SH-SY5Y (cell line): ENCODE data around the gene TFEB.

ENCODE experiments used
- GATA2 ChIP-seq: IDR thresholded peaks from 2 replicates; pipeline ENCODE4 v1.6.1; 2011; ENCODE audit warnings: mild to moderate bottlenecking, low read depth, low read length
- GATA3 ChIP-seq: IDR thresholded peaks from 2 replicates; pipeline ENCODE4 v1.6.1; 2011; ENCODE audit warnings: low read depth, mild to moderate bottlenecking, low read length, moderate library complexity

TFEB gene

DNA sequence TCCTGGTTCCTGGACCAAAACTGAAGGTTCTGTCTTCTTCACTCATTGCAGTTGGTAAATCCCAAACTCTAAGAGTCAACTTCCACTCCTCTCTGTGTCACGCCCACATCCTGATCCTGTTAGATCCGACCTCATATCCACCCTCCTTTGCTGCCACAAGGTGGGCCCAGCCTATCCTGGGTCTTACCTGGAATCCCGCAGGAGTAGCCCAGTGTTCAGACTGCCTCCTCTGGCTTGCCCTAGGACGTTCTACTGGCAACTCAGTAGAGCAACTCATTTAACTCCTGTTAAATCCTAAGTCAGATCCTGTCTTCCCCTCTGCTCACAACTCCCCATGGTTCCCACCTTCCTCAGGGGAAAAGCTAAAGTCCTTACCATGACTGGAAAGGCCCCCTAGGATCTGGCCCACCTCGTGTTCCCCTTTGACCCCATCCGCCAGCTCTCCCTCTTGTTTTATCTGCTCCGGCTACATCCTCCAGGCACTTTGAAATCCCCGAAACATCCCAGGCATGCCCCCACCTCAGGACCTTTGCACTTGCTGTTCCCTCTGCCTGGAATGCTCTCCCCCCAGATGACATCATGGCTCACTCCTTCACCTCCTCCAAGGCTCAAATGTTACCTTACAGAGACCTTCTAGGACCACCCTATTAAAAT lies 43.9 kb downstream of the TFEB start:
- TF ChIP-seq GATA3 = no peak

DNA sequence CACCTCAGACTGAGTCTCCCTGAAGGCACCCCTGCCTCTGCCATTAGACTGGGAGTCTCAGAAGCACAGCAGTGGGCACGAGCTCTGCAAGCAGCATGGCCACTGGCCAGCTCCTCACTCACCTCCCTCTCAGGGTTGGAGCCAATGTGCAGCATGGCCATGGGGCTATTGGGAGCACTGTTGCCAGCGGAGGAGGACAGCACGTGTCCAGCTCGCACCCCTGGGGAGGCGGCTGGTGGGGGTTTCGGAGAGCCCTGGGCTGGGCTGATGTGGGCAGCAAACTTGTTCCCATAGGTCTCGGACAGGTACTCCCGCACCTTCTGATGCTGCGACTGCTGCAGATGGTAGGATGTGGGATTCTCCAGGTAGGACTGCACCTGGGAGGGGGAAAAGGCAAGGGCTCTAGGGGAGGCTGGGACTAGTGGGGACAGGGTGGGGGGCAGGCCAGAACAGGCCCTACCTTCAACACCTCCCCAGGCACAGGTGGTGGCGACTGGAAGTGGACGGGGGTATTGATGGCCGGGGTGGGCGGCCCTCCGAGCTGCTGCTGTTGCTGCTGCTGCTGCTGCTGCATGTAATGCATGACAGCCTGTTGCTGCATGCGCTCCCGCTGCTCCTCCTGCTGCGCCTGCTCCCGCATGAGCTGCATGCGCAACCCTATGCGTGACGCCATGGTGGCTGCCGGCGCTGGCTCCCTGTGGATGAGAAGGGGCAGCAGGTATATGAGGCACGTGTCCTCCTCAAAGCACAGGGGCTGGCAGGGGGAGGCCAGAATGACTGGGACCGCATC lies 44.7 kb downstream of the TFEB start:
- TF ChIP-seq GATA3 (no peak), GATA2 (no peak)

DNA sequence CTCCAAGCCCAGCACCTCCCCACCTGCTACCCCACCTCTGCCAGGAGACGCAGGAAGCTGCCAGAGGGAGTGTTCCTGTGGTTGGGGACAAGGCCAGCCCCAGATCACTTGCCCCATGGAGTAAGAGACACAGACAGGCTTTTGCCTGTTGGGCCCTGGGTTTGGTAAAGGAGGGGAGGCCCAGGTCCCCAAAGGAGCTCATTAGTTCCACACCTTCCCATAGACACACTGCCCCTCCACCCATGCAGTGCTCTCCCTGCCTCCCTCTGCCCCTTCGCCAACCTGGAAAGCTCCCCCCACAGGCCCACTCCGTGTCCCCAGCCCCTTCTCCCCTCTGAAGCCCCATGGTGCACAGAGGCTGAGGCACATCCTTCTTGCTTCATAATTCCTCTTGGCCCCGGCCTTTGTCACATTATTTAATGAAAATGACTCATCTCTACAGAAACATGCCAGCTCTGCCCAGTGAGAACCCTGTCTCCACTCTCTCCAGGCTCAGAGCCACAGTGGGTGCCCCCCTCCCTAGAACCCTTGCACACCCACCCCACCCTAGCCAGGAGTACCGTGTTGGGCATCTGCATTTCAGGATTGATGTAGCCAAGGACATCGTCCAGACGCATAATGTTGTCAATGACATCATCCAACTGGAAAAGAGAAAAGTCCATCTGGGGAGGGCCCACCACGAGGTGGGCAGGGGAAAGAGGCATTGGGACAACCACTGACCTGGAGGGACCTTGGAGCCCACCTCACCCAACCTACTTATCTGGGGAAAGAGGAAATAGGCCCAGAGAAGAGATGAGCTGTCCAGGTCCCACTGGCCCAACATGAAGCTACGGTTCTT lies 46.0 kb downstream of the TFEB start:
- TF ChIP-seq GATA3 (no peak), GATA2 (no peak)

DNA sequence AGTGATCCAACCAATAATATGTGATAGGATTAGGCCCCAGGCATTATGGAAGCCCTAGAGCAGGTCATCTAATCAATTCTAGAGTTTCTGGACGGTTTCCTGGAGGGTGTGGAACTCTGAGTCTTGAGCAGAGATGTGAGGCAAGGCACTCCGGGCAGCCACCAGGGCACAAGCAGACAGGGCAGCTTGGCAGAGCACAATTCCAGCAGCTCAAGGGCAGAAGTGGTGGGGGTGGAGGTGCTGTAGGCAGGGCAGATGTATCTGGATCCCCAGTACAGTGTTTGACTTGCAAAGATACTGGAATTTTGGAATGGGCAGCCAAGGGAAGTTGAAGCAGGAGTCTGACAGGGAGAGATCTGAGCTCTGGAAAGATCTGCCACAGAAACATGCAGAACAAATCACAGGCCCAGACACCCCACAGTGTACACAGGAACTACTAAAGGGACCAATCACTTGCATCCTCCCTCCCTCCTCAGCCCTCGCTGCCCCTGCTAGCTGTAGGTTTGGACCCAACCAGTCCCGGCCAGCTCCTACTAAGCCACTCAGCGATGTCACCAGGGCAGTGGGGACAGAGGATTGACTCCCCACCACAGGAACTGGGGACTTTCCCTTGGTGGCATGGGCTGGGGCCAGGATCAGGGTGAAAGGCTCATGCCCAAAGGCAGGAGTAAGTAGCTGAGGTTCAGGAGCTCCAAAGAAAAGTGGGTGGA lies 47.0 kb downstream of the TFEB start:
- TF ChIP-seq GATA2 (no peak), GATA3 (no peak)

DNA sequence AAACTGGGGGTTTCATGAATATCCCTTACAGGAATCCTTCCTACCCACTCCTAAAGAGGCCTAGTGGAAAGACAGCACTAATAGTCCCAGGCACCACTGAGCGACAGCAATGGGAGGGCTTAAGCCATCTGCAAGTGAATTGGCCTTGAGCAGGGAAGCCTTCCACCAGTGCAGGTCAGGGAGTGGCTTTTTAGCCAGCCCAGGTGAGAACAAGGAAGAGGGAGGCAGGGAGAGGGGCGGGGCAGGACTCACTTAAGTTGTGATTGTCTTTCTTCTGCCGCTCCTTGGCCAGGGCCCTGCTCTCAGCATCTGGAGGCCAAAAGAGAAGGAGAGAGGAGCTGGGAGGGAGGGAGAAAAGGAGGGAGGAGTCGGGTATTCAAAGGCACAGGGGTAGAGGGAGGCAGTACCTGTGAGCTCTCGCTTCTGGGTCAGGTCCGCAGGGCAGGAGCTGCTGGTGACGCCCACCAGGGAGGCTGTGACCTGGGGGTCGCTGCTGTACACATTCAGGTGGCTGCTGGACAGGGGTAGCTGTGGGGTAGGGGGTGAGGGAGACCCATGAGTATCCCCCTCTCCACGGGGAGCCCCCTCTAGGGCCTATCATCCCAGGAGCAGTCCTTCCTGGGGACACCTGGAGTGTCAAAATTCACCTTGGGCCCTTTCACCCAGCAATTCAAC lies 47.8 kb downstream of the TFEB start:
- TF ChIP-seq GATA2 (no peak), GATA3 (no peak)

DNA sequence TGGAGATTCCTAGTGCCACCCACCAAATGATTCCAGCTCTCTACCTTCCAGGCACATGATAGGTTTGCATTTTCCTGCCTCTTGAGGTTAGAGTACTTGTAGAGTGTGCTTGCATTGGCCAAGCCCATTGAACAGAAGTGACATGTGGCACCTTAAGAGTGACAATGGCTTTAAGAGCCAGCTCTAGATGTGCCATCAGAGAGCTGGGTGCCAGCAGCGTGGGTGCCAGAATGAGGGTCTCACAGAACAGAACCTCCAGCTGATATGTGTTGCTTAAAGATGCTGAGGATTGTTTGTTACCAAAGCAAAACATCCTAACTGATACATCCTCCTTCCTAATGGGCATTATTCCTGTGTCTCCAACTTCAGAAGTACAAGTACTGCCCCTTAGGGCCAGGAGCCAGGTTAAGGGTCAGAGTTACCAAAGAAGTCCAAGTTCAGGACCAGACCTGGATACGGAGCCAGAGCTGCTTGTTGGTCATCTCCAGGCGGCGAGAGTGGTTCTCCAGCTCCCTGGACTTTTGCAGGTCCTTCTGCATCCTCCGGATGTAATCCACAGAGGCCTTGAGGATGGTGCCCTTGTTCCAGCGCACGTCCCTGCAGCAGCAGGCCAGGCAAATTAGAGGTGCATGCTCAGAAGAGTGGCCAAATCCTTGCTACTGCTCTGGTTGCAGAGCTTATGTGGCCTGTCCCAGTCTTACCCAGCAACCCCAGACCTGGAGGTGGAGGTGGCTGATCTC lies 49.6 kb downstream of the TFEB start:
- TF ChIP-seq GATA2 (no peak), GATA3 (no peak)

DNA sequence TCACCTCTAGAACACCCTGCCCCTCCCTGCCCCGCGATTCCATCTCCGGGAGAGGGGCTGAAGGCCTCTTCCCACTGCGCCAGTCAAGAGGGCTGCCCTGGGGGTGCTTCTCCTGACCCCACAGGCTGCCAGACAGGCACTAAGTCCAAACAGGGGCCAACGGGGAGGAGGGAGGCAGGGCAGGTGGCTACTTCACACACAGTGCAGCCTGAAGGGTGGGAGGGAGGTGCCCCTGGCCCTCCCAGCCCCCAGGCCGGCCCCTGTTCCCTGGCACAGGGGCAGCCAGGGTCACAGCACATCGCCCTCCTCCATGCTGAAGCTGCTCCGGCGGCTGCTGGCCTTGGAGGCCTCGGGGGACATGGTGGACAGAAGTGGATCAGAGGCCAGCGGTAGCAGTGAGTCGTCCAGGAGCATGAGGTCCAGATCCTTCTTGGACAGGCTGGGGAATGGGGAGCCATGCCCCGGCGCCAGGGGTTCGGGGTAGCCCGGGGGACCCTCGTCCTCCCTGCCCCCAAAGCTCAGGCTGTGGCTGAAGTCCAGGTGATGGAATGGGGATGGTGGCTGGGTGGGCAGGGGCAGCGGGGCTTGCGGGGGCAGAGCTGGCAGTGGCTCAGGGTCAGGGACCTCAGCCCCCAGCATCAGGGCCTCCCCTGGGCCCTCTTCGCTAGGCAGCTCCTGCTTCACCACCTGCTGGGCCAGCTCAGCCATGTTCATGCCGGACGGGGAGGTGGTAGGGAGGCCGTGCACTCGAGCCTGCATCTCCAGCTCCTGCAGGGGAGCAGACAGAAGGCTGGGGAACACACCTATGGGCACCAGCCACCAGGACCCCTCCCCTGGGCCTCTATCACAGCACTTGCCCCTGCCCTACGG lies 50.9 kb downstream of the TFEB start:
- TF ChIP-seq GATA2 = no peak
- no peak for TF ChIP-seq GATA3

DNA sequence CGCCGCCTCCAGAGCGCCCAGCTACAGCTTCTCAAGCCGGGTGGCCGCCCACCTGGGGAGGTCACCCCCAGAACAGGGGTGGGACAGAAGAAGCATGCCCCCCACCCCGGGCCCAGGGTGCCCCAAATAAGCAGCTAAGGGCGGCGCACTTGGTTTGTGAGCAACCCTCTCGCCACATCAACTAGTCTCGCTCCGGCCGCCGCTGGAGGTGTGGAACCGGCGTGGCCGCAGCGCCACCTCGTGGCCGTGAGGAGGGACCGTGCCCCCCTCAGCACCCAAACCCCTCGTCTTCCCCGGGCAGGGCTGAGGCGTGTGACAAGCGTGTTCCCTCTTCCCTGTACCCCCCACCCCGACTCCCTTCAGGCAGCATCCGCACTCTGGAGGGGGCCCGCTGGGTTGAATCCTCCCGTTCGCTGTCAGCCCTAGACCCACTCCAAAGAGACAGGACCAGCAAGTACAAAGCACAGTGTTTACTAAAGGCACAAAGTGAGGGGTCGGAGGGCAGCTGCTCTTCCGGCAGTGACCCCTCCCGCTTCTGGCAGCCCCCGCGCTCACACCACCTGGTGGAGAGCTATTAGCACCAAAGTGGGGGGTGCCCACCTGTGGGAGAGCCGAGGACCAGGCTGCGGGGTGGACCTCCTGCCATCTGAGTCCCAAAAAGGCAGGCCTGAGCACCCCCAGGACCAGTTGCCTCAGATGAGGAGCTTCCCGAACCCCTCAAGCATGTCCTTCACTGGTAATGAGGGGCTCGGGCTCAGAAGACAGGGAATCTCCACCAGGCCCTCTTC lies 51.7 kb downstream of the TFEB start:
- no peak for TF ChIP-seq GATA3
- no peak for TF ChIP-seq GATA2

DNA sequence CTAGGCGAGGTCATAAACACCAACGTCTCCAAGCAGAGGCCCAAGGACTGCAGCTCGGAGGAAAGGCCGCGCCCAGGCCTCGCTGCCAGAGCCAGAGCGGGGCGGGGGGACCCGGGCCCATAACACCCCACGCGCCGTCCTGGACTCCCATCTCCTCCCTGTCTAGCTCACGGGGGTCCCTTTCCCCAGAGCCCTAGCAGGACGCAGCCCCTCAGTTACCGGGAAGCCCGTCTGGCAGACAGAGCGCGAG lies 52.2 kb downstream of the TFEB start:
- no peak for TF ChIP-seq GATA2
- TF ChIP-seq GATA3 = no peak

DNA sequence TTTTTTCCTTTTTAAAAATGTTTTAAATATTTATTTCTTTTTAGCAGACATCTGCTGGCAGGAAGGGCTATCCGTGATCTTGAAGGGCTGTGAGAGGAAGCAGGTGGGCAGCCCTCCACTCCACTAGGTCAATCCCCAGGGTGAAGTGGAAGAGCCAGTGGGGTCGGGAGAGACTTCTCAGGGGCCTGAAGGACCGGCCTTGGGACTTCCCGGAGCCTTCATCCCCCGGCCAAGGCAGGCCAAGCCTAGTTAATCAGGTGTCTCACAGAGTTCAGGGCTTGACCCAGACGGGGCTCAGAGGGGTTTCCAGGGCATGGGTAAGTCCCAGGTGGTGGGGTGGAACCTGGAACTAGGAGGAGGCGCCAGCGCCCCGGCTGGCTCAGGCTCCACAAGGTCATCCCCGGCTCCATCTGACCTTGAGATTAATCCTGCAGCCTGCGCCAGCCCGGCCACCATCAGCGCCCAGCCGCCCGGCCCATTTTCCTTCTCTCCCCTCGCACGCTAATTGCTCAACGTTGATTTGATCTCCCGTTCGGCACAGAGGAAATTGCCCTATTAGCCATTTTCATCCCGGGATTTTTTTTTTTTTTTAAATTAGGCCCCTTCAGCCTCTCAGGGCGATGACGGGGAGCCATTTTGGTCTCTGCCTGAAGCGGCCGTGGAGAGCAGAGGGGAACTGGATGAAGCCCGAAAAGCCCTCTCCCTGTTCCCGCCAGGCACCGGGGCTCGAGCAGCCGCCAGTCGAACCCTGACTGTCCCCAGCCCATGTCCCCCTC lies 52.7 kb downstream of the TFEB start:
- no peak for TF ChIP-seq GATA3
- TF ChIP-seq GATA2 = no peak

DNA sequence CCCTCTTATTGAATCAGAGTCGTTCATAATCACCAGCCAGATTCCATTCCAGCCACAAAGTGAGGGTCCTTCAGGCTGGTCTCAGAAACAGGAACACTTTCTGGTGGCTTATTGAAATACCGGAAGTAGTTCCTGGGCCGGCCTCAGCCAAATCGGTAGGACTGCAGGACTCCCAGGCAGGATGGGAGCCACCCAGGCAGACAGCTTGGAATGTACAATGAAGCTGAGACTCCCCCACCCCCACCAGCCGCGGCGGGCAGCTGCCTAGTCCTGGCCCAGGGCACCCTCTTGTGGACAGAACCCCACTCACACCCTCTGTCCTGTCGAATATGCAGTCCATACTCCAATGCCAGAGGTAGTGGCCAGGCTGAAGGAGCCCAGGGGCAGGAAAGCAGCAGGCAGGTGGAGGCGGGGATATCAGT lies 53.3 kb downstream of the TFEB start:
- TF ChIP-seq GATA3 (no peak), GATA2 (no peak)
